Right lobe of liver (tissue), 4 donors: ENCODE measurements around the gene SLC39A7.

Source experiments
- CTCF ChIP-seq, 4 donors: fragments of 200-600 bp in 3 of 4; fragments of 450-650 bp in 1 of 4; IDR thresholded peaks; one replicate each; pipeline versions ENCODE4 v1.5.1 to v1.8.0; 2016 to 2022; ENCODE audit warnings: antibody characterized with exemption in 4 of 4, mild to moderate bottlenecking in 2 of 4
- POLR2A ChIP-seq: fragments of 450-650 bp; IDR thresholded peaks from one replicate; pipeline ENCODE4 v1.6.1; 2017; ENCODE audit warnings: antibody characterized with exemption, mild to moderate bottlenecking
- donor health status: DM: no; HTN: no; CAD: no.
- donor health status: DM: no; HTN: no; CAD: no.
- donor health status: DM: no; HTN: yes; CAD: no.

DNA sequence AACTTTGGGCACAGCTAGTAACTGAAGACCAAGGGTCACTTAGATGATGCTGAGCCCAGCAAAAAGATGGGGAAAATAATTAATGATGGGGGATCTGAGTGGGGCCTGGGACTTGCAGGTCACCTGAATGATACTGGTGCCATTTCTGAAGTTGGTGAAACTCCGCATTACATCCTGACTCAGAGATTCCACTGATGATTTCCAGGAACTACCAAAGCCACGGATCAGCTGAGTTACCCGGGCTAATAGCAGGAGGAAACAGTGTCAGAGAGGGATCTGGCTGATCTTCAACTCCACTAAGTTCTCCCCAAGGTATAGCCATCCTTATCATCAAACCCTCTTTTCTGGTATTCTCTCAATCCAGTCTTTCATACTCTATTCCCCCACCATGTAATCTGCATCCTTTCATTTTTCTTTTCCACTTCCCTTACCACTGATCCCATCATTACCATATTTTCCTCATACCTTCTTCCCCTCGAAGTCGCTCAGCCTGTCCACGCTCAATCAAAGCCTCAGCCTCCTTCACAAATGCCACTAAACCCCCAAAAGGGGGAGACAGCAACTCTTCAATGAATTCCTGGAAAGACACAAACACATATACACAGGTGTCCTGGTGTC is 50.8 kb downstream of the SLC39A7 start:
- TF ChIP-seq CTCF (IDR thresholded peaks at IDR 0.05) (no peak), POLR2A (no peak)
